ENCODE measurements around the gene PLS3.

The PLS3 gene

DNA sequence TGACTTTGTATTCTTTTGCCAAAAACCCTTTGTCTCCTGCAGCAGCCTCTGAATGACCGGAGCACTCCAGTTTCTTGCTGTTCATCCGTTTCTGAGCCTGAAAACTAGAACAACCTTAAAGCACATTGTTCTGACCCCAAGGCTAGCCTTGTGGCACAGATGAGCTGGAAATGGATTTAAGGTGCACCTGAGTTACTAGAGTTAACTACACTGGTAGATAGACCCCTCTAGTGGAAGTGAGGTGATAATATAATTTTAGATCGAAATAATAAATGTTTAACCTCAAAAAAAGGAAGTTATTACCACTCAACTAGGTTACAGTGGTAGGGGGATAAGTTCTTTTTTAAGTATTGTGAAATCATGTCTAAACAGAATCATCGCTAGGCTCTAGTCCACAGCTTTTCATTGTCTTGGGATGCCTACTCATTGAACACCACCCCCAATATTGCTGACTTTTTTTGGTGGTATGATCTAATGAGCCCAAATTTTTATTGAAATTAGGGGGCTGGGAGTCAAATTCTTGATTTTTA is 2.7 kb downstream of the PLS3 start:
- no peak overlapping the region for H3K9ac ChIP-seq
- no peak overlapping the region for H3K4me2 ChIP-seq (ENCODE audit: low read length)
- no peaks in the 10 kb centered on the region for H3K79me2 ChIP-seq
- TF ChIP-seq, protein P1, sequence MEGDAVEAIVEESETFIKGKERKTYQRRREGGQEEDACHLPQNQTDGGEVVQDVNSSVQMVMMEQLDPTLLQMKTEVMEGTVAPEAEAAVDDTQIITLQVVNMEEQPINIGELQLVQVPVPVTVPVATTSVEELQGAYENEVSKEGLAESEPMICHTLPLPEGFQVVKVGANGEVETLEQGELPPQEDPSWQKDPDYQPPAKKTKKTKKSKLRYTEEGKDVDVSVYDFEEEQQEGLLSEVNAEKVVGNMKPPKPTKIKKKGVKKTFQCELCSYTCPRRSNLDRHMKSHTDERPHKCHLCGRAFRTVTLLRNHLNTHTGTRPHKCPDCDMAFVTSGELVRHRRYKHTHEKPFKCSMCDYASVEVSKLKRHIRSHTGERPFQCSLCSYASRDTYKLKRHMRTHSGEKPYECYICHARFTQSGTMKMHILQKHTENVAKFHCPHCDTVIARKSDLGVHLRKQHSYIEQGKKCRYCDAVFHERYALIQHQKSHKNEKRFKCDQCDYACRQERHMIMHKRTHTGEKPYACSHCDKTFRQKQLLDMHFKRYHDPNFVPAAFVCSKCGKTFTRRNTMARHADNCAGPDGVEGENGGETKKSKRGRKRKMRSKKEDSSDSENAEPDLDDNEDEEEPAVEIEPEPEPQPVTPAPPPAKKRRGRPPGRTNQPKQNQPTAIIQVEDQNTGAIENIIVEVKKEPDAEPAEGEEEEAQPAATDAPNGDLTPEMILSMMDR (IDR thresholded peaks at IDR 0.05) = no peak
- H3K27me3 ChIP-seq (ENCODE audit: control insufficient read depth, insufficient read depth, low read length) = no peaks in the 10 kb centered on the region
- no peak overlapping the region for H2AFZ ChIP-seq
- no peak overlapping the region for H3K4me3 ChIP-seq (ENCODE audit: low read depth, low read length)
- no peaks in the 10 kb centered on the region for H3K4me1 ChIP-seq
- no peaks in the 10 kb centered on the region for H3K9me3 ChIP-seq (ENCODE audit: control insufficient read depth, low read length)
- H3K27ac ChIP-seq = no peak overlapping the region
- no peaks in the 10 kb centered on the region for H3K36me3 ChIP-seq (ENCODE audit: control insufficient read depth, insufficient read depth, low read length)

DNA sequence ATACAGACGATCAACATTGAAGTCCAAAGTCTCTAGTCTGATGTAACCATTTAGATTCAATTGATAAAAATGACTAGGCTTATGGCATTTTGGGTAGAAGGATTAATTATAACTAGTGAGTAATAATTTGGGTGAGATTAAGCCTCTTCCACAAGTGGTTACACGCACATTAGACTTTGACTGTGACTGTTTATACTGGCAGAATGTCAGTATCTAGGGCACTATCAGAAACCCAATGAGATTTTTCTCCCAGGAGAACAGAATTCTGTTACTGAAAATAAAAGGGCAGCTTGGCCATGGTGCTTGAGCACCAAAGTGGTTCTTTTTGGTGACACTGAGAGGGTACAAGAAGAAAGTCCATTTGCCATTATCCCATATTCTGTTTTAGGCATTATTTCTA is 3.3 kb downstream of the PLS3 start:
- Histone ChIP-seq H3K9ac (no peak overlapping the region), H3K36me3 (ENCODE audit: control insufficient read depth, insufficient read depth, low read length) (no peaks in the 10 kb centered on the region), H3K4me3 (ENCODE audit: low read depth, low read length) (no peak overlapping the region), H3K27ac (no peak overlapping the region), H3K79me2 (no peaks in the 10 kb centered on the region), H3K4me1 (no peaks in the 10 kb centered on the region), H3K4me2 (ENCODE audit: low read length) (no peak overlapping the region), H2AFZ (no peak overlapping the region), H3K27me3 (ENCODE audit: control insufficient read depth, insufficient read depth, low read length) (no peaks in the 10 kb centered on the region), H3K9me3 (ENCODE audit: control insufficient read depth, low read length) (no peaks in the 10 kb centered on the region)
- TF ChIP-seq, protein P1 (IDR thresholded peaks at IDR 0.05) = no peak

DNA sequence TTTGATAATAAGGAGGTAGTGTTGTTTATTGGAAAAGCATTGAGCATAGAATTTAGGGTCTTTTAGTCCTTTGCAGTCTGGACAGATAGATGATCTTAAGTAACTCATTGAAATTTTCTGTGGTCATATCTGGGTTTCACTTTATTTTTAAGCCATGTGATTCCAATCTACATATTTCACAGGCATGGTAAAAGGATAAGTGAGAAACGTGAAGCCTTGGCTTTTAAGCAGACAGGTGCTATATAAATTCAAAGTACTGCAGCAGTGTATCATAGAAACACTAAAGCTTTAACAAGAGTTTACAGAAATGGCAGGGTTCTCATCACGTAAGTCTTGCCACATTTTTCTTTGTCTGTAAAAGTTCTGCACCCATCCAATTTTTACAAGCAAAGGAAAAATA is 4.9 kb downstream of the PLS3 start:
- Histone ChIP-seq H2AFZ (no peak overlapping the region), H3K4me3 (ENCODE audit: low read depth, low read length) (no peak overlapping the region), H3K36me3 (ENCODE audit: control insufficient read depth, insufficient read depth, low read length) (no peaks in the 10 kb centered on the region), H3K9me3 (ENCODE audit: control insufficient read depth, low read length) (no peaks in the 10 kb centered on the region), H3K4me1 (no peaks in the 10 kb centered on the region), H3K4me2 (ENCODE audit: low read length) (no peak overlapping the region), H3K27ac (no peak overlapping the region), H3K9ac (no peak overlapping the region), H3K79me2 (no peaks in the 10 kb centered on the region), H3K27me3 (ENCODE audit: control insufficient read depth, insufficient read depth, low read length) (no peaks in the 10 kb centered on the region)
- TF ChIP-seq, protein P1 (IDR thresholded peaks at IDR 0.05) = no peak

DNA sequence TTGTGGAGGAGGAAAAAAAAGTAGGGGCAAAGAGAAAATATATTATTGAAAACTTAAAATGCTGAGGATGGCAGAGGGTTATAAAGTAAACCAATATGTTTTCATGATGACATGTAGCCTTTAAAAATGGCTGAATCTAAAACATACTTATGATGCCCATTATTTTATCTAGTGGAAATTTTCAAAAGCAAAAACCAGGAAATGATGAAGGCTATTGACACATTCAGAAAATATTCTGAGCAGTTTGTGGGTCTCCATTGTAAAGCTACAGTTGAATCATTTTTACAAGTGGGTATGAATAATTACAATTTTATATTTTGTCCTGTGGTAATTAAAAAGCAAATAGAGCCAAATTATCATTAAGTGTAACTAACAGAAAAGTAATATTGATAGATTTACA is 10.7 kb downstream of the PLS3 start:
- Histone ChIP-seq H3K36me3 (ENCODE audit: control insufficient read depth, insufficient read depth, low read length) (no peaks in the 10 kb centered on the region), H3K9me3 (ENCODE audit: control insufficient read depth, low read length) (no peaks in the 10 kb centered on the region), H3K9ac (no peak overlapping the region), H2AFZ (no peak overlapping the region), H3K4me1 (no peaks in the 10 kb centered on the region), H3K27me3 (ENCODE audit: control insufficient read depth, insufficient read depth, low read length) (no peaks in the 10 kb centered on the region), H3K4me3 (ENCODE audit: low read depth, low read length) (no peak overlapping the region), H3K79me2 (no peaks in the 10 kb centered on the region), H3K27ac (no peak overlapping the region), H3K4me2 (ENCODE audit: low read length) (no peak overlapping the region)
- TF ChIP-seq, protein P1 (IDR thresholded peaks at IDR 0.05) = no peak

DNA sequence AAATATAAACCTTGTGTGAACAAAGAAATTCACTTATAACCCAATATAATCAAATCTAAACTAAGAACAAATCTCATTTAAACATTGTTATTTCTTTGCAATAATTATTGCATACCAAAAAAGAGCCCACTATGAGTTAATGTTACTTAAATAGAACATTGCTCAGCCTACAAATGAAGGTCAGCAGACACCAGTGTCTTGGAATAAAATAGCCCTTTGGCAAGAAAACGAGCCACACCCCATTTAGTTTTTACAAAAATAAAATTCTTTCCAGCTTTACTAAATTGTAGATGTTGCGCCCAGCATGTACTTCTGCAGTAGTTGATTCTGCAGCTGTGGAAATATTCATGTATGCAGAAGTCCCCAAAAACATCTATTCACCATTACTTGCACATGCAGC is 12.2 kb downstream of the PLS3 start:
- no peak overlapping the region for H3K27ac ChIP-seq
- no peak overlapping the region for H3K4me2 ChIP-seq (ENCODE audit: low read length)
- no peaks in the 10 kb centered on the region for H3K9me3 ChIP-seq (ENCODE audit: control insufficient read depth, low read length)
- no peaks in the 10 kb centered on the region for H3K36me3 ChIP-seq (ENCODE audit: control insufficient read depth, insufficient read depth, low read length)
- H3K27me3 ChIP-seq (ENCODE audit: control insufficient read depth, insufficient read depth, low read length) = no peaks in the 10 kb centered on the region
- no peak overlapping the region for H3K4me3 ChIP-seq (ENCODE audit: low read depth, low read length)
- TF ChIP-seq, protein P1 (IDR thresholded peaks at IDR 0.05) = no peak
- no peaks in the 10 kb centered on the region for H3K4me1 ChIP-seq
- H2AFZ ChIP-seq = no peak overlapping the region
- H3K9ac ChIP-seq = no peak overlapping the region
- H3K79me2 ChIP-seq = no peaks in the 10 kb centered on the region

Data from parathyroid adenoma (tissue), 2 donors.